GM19328 (cell line): ENCODE results near the gene SUCO.

ENCODE experiments used
- ATAC-seq: cut with Tn5 transposase; IDR thresholded peaks from one replicate; pipeline ENCODE4 v1.9.1; 2021; ENCODE audit warnings: mild to moderate bottlenecking, moderate library complexity; ENCODE audit not compliant: unreplicated experiment

Gene SUCO

GRCh38 chr1:172640111-172640510 lies 107.2 kb downstream of the SUCO start:
- ATAC-seq, result no peak

GRCh38 chr1:172641492-172641891 lies 108.5 kb downstream of the SUCO start:
- no peak for ATAC-seq

GRCh38 chr1:172642970-172643369 lies 110.0 kb downstream of the SUCO start:
- ATAC-seq, result no peak

DNA sequence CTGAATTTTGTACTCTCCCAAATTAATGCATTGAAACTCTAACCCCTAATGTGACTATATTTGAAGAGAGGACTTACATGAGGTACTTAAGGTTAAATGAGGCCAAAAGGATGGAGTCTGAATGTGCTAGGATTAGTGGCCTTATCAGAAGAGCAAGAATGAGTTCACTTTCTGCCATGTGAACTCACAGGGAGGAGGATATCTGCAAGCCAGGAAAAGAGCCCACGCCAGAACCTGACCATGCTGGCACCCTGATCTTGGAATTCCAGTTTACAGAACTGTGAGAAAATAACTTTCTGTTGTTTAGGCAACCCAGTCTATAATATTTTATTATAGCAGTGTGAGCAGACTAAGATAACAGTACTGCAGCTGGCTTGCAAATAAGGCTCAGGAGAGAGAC lies 113.7 kb downstream of the SUCO start:
- ATAC-seq, result no peak

- no peak for ATAC-seq
These were observed 114.2 kb downstream of the SUCO start for GRCh38 chr1:172647110-172647564.

GRCh38 chr1:172647987-172648386 lies 115.0 kb downstream of the SUCO start:
- no peak for ATAC-seq

- ATAC-seq, result no peak
These were observed 117.7 kb downstream of the SUCO start for GRCh38 chr1:172650474-172651193.

- no peak for ATAC-seq
These were observed 120.2 kb downstream of the SUCO start for GRCh38 chr1:172653015-172653709.

DNA sequence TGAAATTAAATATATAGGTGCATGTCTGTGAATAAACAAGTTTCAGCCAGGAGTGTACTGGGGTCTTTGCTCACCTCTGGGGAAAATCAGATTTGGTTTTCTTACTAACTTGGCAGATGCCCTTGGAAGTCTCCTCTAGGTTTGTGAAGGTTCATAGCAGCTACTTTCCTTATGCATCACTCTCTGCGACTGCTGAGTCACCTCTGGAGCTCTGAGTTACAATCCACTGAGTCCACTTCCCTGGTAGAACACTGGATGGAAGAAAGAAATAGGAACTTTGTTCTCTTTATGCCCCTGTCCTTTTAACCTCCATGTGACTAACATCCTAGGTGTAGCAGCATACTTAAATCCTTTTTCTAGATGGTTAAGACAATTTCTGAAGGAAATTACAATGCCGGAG lies 121.6 kb downstream of the SUCO start:
- ATAC-seq, result no peak

DNA sequence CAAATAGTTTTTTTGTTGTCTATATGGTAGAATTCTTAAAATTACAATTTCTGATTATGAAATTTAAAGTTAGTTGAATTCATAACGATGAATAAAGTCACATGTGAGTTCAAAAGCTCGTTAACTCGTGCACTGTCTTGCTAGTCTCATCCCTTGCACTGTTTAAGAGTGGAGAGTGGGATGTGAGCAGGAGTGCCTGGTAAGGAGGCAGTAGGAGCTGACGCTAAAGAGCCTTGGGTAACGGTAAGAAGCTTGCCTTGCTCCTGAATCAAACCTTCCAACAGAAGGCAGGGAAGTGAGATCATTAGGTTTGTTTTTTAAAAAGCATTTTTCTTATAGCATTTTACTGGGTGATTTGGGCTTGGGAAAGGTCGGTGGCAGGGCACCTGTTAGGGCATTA lies 123.6 kb downstream of the SUCO start:
- no peak for ATAC-seq

DNA sequence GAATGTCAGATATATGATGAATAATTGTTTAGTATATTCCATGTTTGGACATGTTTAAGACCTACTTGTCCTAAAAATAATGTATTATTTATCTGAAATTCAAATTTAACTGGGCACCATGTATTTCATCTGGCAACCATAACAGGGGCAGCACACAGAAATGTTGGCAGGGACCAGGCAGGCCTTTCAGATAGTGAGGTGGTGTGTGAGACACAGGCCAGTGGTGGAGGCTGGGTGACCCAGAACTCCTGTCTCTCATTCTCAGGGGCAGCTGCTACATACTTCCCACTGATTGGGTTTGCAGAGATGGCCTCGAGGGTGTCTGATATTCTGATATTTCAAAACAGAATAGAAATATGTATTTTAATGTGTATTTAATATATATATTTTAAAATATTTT lies 124.6 kb downstream of the SUCO start:
- ATAC-seq, result no peak

- ATAC-seq, result no peak
These were observed 126.0 kb downstream of the SUCO start, which contains the start of gene FASLG for GRCh38 chr1:172658871-172659453. TSS of gene FASLG (plus strand) at chr1:172659103. CDS start at chr1:172659202, 99 bp downstream.

DNA sequence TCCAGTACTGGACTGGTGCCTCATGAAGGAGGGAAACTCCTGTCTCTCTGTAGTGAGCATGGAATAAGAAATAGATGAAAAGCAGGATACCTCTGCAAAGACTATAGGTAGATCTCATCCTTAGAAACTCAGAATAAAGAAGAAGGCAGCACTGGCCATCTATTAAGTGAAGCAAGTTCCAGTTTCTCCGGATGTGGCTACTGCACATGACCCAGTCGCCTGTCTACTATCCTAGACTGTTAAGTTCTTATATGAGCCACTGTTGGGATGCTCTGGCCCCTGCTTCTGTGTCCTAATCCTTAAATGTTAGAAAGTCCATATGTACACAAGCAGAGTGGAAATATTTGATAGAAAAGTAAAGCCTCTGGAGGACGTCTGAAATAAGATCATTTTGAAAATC lies 128.2 kb downstream of the SUCO start:
- no peak for ATAC-seq
